Smooth muscle cell (in vitro differentiated cells): ENCODE measurements around the gene CNGB1. TPM values are rescaled to one million over a fixed set of nuclear protein-coding genes. Genes with fewer than 3 reads are reported as not detected.
"Not testable (repeated sequence)": the region's sequence is repeated elsewhere in the genome, so short reads cannot be mapped to it uniquely, and the experiment has no call there.

Experiments used
- DNase-seq: peaks from one replicate; lab custom pipeline; 2025; ENCODE audit not compliant: unreplicated experiment; lab: John Stamatoyannopoulos, UW
- H2AFZ ChIP-seq: fragments of 200-600 bp; sonication (generic); 2 replicates; pipeline ENCODE4 v1.6.0; 2016; ENCODE audit warnings: antibody characterized with exemption, low read depth, mild to moderate bottlenecking
- H3F3A ChIP-seq: fragments of 200-600 bp; sonication (generic); 2 replicates; pipeline ENCODE4 v1.6.0; 2017; ENCODE audit warnings: antibody characterized with exemption, low read depth
- H3K27ac ChIP-seq: fragments of 200-600 bp; sonication (generic); 2 replicates; pipeline ENCODE4 v1.5.1; 2016; ENCODE audit warnings: low read depth, mild to moderate bottlenecking
- H3K27me3 ChIP-seq: fragments of 200-600 bp; sonication (generic); 2 replicates; pipeline ENCODE4 v1.6.1; 2016; ENCODE audit warnings: low read depth, mild to moderate bottlenecking
- H3K36me3 ChIP-seq: fragments of 200-600 bp; sonication (generic); 2 replicates; pipeline ENCODE4 v1.5.1; 2016; ENCODE audit warnings: low read depth
- H3K4me1 ChIP-seq: fragments of 200-600 bp; sonication (generic); 2 replicates; pipeline ENCODE4 v1.5.1; 2016; ENCODE audit warnings: low read depth
- H3K4me2 ChIP-seq: fragments of 200-600 bp; sonication (generic); 2 replicates; pipeline ENCODE4 v1.6.0; 2016; ENCODE audit warnings: mild to moderate bottlenecking
- H3K4me3 ChIP-seq: fragments of 200-600 bp; sonication (generic); 2 replicates; pipeline ENCODE4 v1.5.1; 2016; ENCODE audit warnings: mild to moderate bottlenecking
- H3K79me2 ChIP-seq: fragments of 200-600 bp; sonication (generic); 2 replicates; pipeline ENCODE4 v1.6.0; 2016; ENCODE audit warnings: low read depth, mild to moderate bottlenecking
- H3K9ac ChIP-seq: fragments of 200-600 bp; sonication (generic); 2 replicates; pipeline ENCODE4 v1.6.0; 2016; ENCODE audit warnings: low read depth
- H3K9me3 ChIP-seq: fragments of 200-600 bp; sonication (generic); replicated peaks from 2 replicates; pipeline ENCODE4 v1.5.1; 2016; ENCODE audit warnings: low read depth
- H4K20me1 ChIP-seq: fragments of 200-600 bp; sonication (generic); 2 replicates; pipeline ENCODE4 v1.6.0; 2016; ENCODE audit warnings: low read depth
- CTCF ChIP-seq: fragments of 200-600 bp; sonication (generic); IDR thresholded peaks from 2 replicates; pipeline ENCODE4 v1.5.1; 2017; ENCODE audit warnings: borderline replicate concordance, mild to moderate bottlenecking, antibody characterized with exemption; ENCODE audit not compliant: insufficient read depth, poor library complexity, severe bottlenecking
- WGBS: methylation state at CpG from one replicate; pipeline ENCODE4 v1.1.7; 2016; ENCODE audit warnings: low lambda C conversion rate; 5-methylcytosine and 5-hydroxymethylcytosine counted together
- polyA plus RNA-seq: library from polyadenylated mRNA; unstranded; fragments of >200 nt; fragmentation: Nextera tagmentation; extraction: Ambion mirVana; gene quantifications from 2 replicates; pipeline ENCODE4 v1.2.1, GENCODE V29; 2016
- total RNA-seq: library from RNA; depleted of rRNA; stranded (reverse); fragments of >200 nt; gene quantifications from 2 replicates; pipeline ENCODE4 v1.2.3, GENCODE V29; 2014

The CNGB1 gene
- total and polyA plus RNA-seq, 2 experiments from 2014 or later = not detected

GRCh38 chr16:57897996-57898395 lies 72.9 kb downstream of the CNGB1 start:
- Histone ChIP-seq H4K20me1 (no peaks in the 10 kb centered on the region), H3K27ac (no peak overlapping the region), H3K4me1 (no peaks in the 10 kb centered on the region), H3K9ac (no peak overlapping the region), H3K27me3 (no peaks in the 10 kb centered on the region), H3K36me3 (no peaks in the 10 kb centered on the region), H3F3A (no peaks in the 10 kb centered on the region), H3K4me2 (no peak overlapping the region), H3K9me3 (no peaks in the 10 kb centered on the region), H2AFZ (no peak overlapping the region), H3K4me3 (no peak overlapping the region), H3K79me2 (no peaks in the 10 kb centered on the region)
- DNase-seq = no peak
- no peak for TF ChIP-seq CTCF
- WGBS = 93% methylated on average over 4 of the region's 4 CpGs

GRCh38 chr16:57897053-57897784 lies 73.7 kb downstream of the CNGB1 start:
- Histone ChIP-seq H3K9ac (no peak overlapping the region), H4K20me1 (no peaks in the 10 kb centered on the region), H3K36me3 (no peaks in the 10 kb centered on the region), H3F3A (no peaks in the 10 kb centered on the region), H3K9me3 (no peaks in the 10 kb centered on the region), H3K27ac (no peak overlapping the region), H3K4me1 (no peaks in the 10 kb centered on the region), H3K27me3 (no peaks in the 10 kb centered on the region), H2AFZ (no peak overlapping the region), H3K4me2 (no peak overlapping the region), H3K4me3 (no peak overlapping the region), H3K79me2 (no peaks in the 10 kb centered on the region)
- TF ChIP-seq CTCF = no peak
- no peak for DNase-seq
- 81% methylated on average over 14 of the region's 18 CpGs for WGBS

GRCh38 chr16:57895081-57895547 lies 75.8 kb downstream of the CNGB1 start:
- DNase-seq, H3K4me2 ChIP-seq, H3K4me1 ChIP-seq, H3K79me2 ChIP-seq, H3K36me3 ChIP-seq, H3K27me3 ChIP-seq, H3K9ac ChIP-seq, H2AFZ ChIP-seq, H4K20me1 ChIP-seq, H3F3A ChIP-seq, H3K4me3 ChIP-seq, H3K27ac ChIP-seq, H3K9me3 ChIP-seq: not testable (repeated sequence)
- WGBS = 90% methylated on average over 3 of the region's 3 CpGs

- Histone ChIP-seq H3K4me3 (no peak overlapping the region), H3K9me3 (no peaks in the 10 kb centered on the region), H3K36me3 (no peaks in the 10 kb centered on the region), H2AFZ (no peak overlapping the region), H3F3A (no peaks in the 10 kb centered on the region), H3K27me3 (no peaks in the 10 kb centered on the region), H3K4me2 (no peak overlapping the region), H3K4me1 (no peaks in the 10 kb centered on the region), H3K27ac (no peak overlapping the region), H4K20me1 (no peaks in the 10 kb centered on the region), H3K79me2 (no peaks in the 10 kb centered on the region), H3K9ac (no peak overlapping the region)
- no peak for TF ChIP-seq CTCF
- DNase-seq = no peak
- WGBS = 93% methylated on average over 10 of the region's 10 CpGs
Measured at GRCh38 chr16:57894390-57895080, 76.4 kb downstream of the CNGB1 start.
